Omental fat pad (tissue), 4 donors: Measurements from ENCODE around the gene RNFT1. TPM values are rescaled to one million over a fixed set of nuclear protein-coding genes. Genes with fewer than 3 reads are reported as not detected.
"Not testable (repeated sequence)": the region's sequence is repeated elsewhere in the genome, so short reads cannot be mapped to it uniquely, and the experiment has no call there.

Experiments
- ATAC-seq: fragments of 150-250 bp; one replicate; pipeline ENCODE4 v1.9.1; 2016; ENCODE audit warnings: mild to moderate bottlenecking, moderate library complexity; ENCODE audit not compliant: low FRiP score
- DNase-seq: peaks from one replicate; pipeline ENCODE4 v3.0.0-alpha.2; 2019; ENCODE audit warnings: low spot score
- total RNA-seq, 4 donors: library from RNA; depleted of rRNA; stranded (reverse); fragments of >200 nt; gene quantifications; one replicate each; pipeline ENCODE4 v1.1.0, GENCODE V29; 2016
- TF ChIP-seq, protein P1 (sequence below), 3 donors: fragments of 450-650 bp; IDR thresholded peaks; one replicate each; pipeline ENCODE4 v1.5.1; 2016 to 2017; ENCODE audit warnings: antibody characterized with exemption in 3 of 3, mild to moderate bottlenecking in 3 of 3, moderate library complexity in 2 of 3

Gene RNFT1, protein sequence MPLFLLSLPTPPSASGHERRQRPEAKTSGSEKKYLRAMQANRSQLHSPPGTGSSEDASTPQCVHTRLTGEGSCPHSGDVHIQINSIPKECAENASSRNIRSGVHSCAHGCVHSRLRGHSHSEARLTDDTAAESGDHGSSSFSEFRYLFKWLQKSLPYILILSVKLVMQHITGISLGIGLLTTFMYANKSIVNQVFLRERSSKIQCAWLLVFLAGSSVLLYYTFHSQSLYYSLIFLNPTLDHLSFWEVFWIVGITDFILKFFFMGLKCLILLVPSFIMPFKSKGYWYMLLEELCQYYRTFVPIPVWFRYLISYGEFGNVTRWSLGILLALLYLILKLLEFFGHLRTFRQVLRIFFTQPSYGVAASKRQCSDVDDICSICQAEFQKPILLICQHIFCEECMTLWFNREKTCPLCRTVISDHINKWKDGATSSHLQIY
- 10 to 100 TPM; 24.7 to 34.0 (median 27.9) TPM for total RNA-seq

DNA sequence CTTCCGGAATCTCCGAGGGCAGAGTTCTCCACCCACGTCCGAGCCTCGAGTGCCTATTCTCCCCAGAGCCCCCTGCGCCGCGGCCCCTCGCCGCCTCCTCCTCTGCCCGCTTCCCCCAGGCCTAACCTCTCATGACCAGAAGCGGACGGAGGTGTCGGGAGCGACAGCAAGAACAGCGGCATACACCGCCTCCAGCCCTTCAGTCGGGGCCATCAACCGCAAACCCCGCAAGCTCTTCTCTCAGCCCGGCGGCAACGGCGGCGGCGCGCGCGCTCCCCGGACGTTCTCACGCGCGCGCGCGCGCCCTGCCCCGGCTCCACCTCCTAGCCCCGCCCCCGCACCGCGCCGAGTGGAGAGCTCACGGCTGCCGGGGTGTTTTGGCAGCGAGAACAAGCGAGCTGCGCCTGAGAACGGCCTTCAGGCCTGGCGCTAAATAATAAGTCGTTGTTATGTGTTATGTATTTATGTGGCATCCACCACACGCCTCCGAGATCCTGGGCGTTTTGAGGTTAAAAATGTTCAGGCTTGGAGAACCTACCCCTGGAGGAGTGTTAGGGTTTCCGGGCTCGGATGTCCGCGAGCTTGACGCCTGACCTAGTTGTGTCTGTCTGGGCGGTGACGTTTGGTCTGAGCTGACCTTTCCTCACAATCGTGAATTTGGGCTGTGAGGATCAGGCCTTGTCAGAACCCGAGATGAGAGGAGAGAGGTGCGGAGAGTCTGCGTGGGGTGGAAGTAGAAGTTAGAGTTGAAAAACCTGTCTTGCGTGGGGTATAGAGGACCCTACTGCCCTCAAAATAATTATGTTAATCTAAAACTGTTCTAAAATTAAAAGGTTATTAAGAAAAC, at the start of gene RNFT1:
RNFT1 (minus strand) TSS at position 259 of the 847 bp plus-strand sequence; CDS start at position 182, 77 bp downstream.
- peak; percentile 90 for DNase-seq
- peak; percentile 97 for ATAC-seq
- TF ChIP-seq, protein P1, sequence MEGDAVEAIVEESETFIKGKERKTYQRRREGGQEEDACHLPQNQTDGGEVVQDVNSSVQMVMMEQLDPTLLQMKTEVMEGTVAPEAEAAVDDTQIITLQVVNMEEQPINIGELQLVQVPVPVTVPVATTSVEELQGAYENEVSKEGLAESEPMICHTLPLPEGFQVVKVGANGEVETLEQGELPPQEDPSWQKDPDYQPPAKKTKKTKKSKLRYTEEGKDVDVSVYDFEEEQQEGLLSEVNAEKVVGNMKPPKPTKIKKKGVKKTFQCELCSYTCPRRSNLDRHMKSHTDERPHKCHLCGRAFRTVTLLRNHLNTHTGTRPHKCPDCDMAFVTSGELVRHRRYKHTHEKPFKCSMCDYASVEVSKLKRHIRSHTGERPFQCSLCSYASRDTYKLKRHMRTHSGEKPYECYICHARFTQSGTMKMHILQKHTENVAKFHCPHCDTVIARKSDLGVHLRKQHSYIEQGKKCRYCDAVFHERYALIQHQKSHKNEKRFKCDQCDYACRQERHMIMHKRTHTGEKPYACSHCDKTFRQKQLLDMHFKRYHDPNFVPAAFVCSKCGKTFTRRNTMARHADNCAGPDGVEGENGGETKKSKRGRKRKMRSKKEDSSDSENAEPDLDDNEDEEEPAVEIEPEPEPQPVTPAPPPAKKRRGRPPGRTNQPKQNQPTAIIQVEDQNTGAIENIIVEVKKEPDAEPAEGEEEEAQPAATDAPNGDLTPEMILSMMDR (IDR thresholded peaks at IDR 0.05): no peak

DNA sequence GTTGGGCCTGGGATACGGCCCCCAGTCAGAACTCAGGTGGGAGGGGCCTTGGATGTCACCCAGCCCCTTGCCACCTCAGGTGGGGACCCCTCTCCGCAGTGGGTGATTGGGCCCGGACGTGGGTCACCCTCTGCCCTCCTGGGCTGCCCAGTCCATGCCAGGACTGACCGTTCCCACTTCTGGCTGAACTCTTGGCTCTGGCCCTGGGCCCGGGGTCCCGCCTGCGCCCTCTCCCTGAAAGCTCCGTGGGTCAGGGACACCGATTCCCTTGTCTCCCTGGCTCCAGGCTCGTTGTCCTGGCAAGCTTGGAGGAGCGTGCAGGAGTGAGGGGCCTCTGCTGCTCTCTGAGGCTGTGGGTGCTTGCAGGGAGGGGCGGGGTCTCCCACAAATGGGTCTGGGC, 44.8 kb upstream of the RNFT1 start:
- not testable (repeated sequence) for ATAC-seq, DNase-seq

DNA sequence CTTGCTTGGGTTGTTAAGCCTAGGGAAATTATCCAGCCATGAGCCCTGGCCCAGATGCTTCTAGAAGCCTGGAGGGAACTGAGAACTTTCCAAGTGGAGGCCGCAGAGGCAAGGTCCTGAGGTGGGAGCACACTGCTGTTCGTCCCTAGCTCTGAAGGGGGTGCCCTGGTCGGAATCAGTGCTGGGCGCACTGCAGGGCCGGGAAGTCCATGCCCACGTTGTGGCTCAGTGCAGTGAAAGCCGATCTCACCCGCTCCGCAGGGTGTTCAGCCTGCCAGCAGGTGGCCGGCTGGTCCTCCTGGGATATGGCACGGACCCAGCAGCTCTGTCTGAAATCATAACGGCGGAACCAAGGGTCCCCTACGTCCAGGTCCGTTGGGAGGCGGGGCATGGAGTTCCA, 43.8 kb upstream of the RNFT1 start:
- not testable (repeated sequence) for DNase-seq, ATAC-seq

DNA sequence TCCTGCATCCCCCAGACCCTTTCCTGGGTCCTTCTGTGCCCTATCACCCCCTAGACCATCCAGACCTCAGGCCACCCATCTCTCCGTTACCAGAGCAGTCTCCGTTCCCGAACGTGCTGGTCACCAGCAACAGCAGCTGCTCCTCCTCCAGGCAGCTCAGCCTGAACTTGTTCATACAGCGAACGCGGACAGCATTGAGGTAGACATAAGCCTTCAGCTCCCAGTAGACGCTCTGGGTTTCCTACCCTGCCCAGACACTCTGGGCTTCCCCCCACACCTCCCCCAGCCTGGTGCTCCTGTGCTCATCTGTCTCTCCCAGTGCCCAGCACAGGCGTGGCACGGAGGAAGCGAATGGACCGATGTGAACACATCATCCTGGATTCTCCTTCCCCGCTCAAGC, 41.6 kb upstream of the RNFT1 start:
- TF ChIP-seq, protein P1 (IDR thresholded peaks at IDR 0.05): no peak
- DNase-seq: no peak
- no peak for ATAC-seq

DNA sequence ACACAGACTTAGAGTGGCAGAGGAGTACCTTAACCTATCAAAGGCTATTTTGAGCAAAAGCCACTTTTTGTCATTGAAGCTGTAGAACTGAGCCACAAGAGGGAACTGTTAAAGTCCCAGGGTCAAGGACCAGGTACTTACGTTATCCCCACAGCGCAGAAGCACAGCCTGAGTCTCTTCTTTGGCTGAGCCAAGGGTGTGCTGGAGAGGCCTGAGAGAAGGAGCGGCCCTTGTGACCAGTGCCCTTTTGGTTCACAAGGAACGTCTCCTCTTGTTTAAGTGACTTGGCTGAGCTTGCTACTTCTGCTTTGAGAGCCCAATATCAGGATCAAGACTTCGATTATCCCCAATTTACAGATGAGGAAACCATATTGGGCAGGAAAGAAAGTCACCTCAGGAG, 40.0 kb upstream of the RNFT1 start:
- not testable (repeated sequence) for ATAC-seq

DNA sequence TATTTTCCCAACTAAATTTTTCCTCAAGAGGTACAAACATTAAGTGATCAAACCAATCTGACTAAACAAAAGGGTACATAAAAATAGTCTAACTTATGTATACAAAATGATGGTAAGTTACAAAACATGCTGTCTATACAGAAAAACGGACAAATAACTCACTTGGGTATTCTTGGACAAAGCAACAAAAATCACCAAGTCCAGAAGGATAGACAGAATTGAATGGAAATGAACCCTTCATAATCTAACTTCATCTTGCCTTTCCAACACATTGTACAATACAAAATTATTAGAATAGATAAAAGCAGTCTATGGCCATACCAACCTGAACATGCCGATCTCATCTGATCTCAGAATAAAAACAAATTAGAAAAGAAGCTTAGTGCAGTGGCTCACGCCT, 37.9 kb upstream of the RNFT1 start:
- not testable (repeated sequence) for DNase-seq, ATAC-seq

More for the DNA sequence above, 40.0 kb upstream of the RNFT1 start:
- not testable (repeated sequence) for DNase-seq

DNA sequence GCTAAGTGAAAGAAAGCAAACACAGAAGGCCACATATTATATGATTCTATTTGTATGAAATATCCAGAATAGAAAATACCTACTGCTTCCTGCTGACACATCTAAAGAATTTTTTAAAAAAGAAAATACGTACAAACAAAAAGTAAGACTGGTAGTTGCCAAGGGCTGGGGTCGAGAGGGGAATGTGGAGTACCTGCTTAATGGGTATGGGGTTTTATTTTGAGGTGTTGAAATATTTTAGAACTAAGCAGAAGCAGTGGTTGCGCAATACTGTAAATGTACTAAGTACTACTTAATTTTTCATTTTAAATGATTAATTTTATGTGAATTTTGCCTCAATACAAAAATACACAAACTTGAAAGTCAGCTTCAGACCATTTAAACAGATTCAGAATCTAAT, 32.1 kb upstream of the RNFT1 start:
- not testable (repeated sequence) for ATAC-seq

DNA sequence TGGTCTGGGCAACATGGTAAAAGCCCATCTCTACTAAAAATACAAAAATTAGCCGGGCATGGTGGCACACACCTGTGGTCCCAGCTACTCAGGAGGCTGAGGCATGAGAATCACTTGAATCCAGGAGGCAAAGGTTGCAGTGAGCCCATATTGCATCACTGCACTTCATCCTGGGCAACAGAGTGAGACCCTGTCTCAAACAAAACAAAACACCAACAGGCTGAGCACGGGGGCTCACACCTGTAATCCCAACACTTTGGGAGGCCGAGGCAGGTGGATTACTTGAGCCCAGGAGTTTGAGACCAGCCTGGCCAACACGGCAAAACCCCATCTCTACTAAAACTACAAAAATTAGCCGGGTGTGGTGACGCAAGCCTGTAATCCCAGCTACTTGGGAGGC, 10.6 kb upstream of the RNFT1 start:
- ATAC-seq, DNase-seq: not testable (repeated sequence)

More for the DNA sequence above, 32.1 kb upstream of the RNFT1 start:
- DNase-seq: not testable (repeated sequence)

DNA sequence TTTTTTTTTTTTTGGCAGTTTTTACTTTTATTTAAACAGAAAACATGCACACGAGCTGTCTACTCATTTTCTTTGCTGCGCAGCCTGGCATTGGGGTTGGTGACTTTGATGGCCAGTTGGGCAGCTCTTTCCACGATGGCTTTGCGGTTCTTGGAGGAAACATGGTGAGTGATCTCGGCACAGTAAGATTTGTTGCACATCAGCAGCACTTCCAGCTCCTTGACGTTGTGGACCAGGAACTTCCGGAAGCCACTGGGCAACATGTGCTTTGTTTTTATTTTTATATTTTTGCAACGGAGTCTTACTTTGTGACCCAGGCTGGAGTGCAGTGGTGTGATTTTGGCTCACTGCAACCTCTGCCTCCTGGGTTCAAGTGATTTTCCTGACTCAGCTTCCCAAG, 8.9 kb upstream of the RNFT1 start:
- not testable (repeated sequence) for DNase-seq, ATAC-seq

DNA sequence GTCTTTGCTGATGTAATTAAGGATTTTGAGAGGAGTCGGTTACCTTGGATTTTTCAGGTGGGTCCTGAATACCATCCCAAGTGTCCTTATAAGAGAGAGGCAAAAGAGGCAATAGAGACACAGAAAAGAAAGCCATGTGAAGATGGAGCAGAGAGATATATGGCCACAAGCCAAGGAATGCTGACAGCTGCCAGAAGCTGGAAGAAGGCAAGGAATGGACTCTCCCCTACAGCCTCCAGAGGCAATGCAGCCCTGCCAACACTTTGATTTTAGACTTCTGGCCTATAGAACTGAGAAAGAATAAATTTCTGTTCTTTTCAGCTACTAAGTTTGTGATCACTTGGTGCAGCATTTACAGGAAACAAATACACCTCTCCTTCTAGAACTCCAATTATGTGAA, 8.2 kb upstream of the RNFT1 start:
- TF ChIP-seq, protein P1 (IDR thresholded peaks at IDR 0.05): no peak
- ATAC-seq (no peak), DNase-seq (no peak)

DNA sequence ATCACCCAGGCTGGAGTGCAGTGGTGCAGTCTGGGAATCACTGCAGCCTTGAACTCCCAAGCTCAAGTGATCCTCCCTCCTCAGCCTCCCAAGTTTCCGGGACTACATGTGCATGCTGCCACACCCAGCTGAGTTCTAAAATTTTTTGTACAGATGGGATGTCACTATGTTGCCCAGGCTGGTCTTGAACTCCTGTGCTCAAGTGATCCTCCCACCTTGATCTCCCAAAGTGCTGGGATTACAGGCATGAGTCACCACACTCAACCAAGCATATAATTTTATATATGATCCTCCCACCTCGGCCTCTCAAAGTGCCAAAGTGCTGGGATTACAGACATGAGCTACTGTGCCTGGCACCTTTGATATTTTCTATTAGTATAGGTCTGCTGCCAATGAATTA, 7.2 kb upstream of the RNFT1 start:
- ATAC-seq, DNase-seq: not testable (repeated sequence)
